ENCODE measurements around the gene ANAPC1. TPM values are rescaled to one million over a fixed set of nuclear protein-coding genes. Genes with fewer than 3 reads are reported as not detected.

ANAPC1 gene
- total RNA-seq, 4 donors from 2014 or later, result 31.0 to 75.3 (median 58.2) TPM

Small RNAs within 50 kb of the gene (small RNA-seq; reads per million reads assigned to genes)
- gene MIR4771-2 (not detected), gene RN7SL297P (not detected)

Other genes with a start within 250 kb of the ANAPC1 start
- gene MERTK, start 14.4 kb upstream of the ANAPC1 start, total RNA-seq, result 10 to 100 TPM; 22.7 to 61.8 (median 29.3) TPM
- gene TMEM87B, start 171.1 kb upstream of the ANAPC1 start, total RNA-seq, result 10 to 100 TPM; 11.9 to 20.1 (median 18.2) TPM